ENCODE data around the gene PCSK7.
"Not testable (repeated sequence)": the region's sequence is repeated elsewhere in the genome, so short reads cannot be mapped to it uniquely, and the experiment has no call there.

GRCh38 chr11:117209351-117210125, 22.3 kb downstream of the PCSK7 start:
- not testable (repeated sequence) for TF ChIP-seq EZH2phosphoT487 (IDR thresholded peaks at IDR 0.05; ENCODE audit: insufficient read depth, low read depth); EZH2 (IDR thresholded peaks at IDR 0.05; ENCODE audit: insufficient read depth, poor library complexity, severe bottlenecking)

All from GM23248 (cell line).